ENCODE measurements around the gene SAMD8.
A peak's percentile ranks its signal among the peaks of the same experiment; 100 is the strongest.

Gene SAMD8

GRCh38 chr10:75209921-75210281 is 98.4 kb downstream of the SAMD8 start:
- Histone ChIP-seq H3K4ac (ENCODE audit: low read length) (peak overlapping the region; percentile 26), H3K4me3 (ENCODE audit: low read length in 2 of 2) (peak overlapping the region; percentile 79 to 90), H3K27me3 (ENCODE audit: control insufficient read depth in 3 of 3, insufficient read depth in 3 of 3, low read depth in 1 of 3, low read length in 3 of 3) (no peaks in the 10 kb centered on the region), H3K27ac (replicated peaks; ENCODE audit: low read length) (peak overlapping the region; percentile 76), H2AK5ac (ENCODE audit: low read depth, low read length) (peak overlapping the region; percentile 98), H2AFZ (ENCODE audit: low read length) (peak overlapping the region; percentile 96), H2BK12ac (ENCODE audit: low read length) (peak overlapping the region; percentile 93), H4K8ac (ENCODE audit: low read depth, low read length) (peak overlapping the region; percentile 98), H2BK15ac (ENCODE audit: low read length) (peak overlapping the region; percentile 72), H2BK5ac (ENCODE audit: low read length) (peak overlapping the region; percentile 95), H3K14ac (ENCODE audit: low read length) (peak overlapping the region; percentile 99), H3K36me3 (replicated peaks in 1 of 2; ENCODE audit: control insufficient read depth in 2 of 2, insufficient read depth in 2 of 2, low read length in 2 of 2) (peaks cover 3 to 31% of the 10 kb centered on the region in 2 donors), H3K9me3 (replicated peaks in 1 of 2; ENCODE audit: control insufficient read depth in 2 of 2, insufficient read depth in 1 of 2, low read depth in 1 of 2, low read length in 2 of 2) (no peaks in the 10 kb centered on the region), H3K18ac (ENCODE audit: low read length) (peak overlapping the region; percentile 100), H2BK120ac (ENCODE audit: low read depth, low read length) (peak overlapping the region; percentile 95), H3K23ac (ENCODE audit: low read depth, low read length, poor library complexity) (peak overlapping the region; percentile 99), H3K4me1 (ENCODE audit: control insufficient read depth in 2 of 2, insufficient read depth in 1 of 2, low read depth in 1 of 2, low read length in 2 of 2) (peaks cover 7 to 10% of the 10 kb centered on the region in 2 donors), H3K79me1 (ENCODE audit: low read depth, low read length) (peaks cover 7% of the 10 kb centered on the region), H3K9ac (ENCODE audit: low read depth, low read length, poor library complexity) (peak overlapping the region; percentile 99), H3K4me2 (ENCODE audit: insufficient read depth, low read length, poor library complexity, severe bottlenecking) (peak overlapping the region; percentile 95), H4K91ac (ENCODE audit: low read depth, low read length, poor library complexity) (peak overlapping the region; percentile 96)
- no peak for DNase-seq (ENCODE audit: low spot score)
- no CpG with 5 or more reads among the region's 19 CpGs for WGBS, 2 donors (ENCODE audit: extremely low coverage in 2 of 2, insufficient read length in 2 of 2, insufficient replicate concordance in 1 of 2)

GRCh38 chr10:75210282-75211006 is 99.0 kb downstream of the SAMD8 start, which contains the start of gene VDAC2:
Gene VDAC2 (plus strand): TSS chr10:75210796. CDS start chr10:75211159, 363 bp downstream.
- Histone ChIP-seq H3K4me1 (ENCODE audit: control insufficient read depth in 2 of 2, insufficient read depth in 1 of 2, low read depth in 1 of 2, low read length in 2 of 2) (peaks cover 7 to 10% of the 10 kb centered on the region in 2 donors), H3K27me3 (ENCODE audit: control insufficient read depth in 3 of 3, insufficient read depth in 3 of 3, low read depth in 1 of 3, low read length in 3 of 3) (no peaks in the 10 kb centered on the region), H3K27ac (replicated peaks; ENCODE audit: low read length) (peak within 1 kb of the TSS; percentile 97), H2AK5ac (ENCODE audit: low read depth, low read length) (peak within 1 kb of the TSS; percentile 98), H3K14ac (ENCODE audit: low read length) (peak within 1 kb of the TSS; percentile 100), H4K91ac (ENCODE audit: low read depth, low read length, poor library complexity) (peak within 1 kb of the TSS; percentile 97), H3K4me3 (ENCODE audit: low read length in 2 of 2) (peak within 1 kb of the TSS; percentile 79 to 100), H3K23ac (ENCODE audit: low read depth, low read length, poor library complexity) (peak within 1 kb of the TSS; percentile 99), H3K4ac (ENCODE audit: low read length) (peak within 1 kb of the TSS; percentile 96), H2BK5ac (ENCODE audit: low read length) (peak within 1 kb of the TSS; percentile 95), H3K79me1 (ENCODE audit: low read depth, low read length) (peaks cover 7% of the 10 kb centered on the region), H4K8ac (ENCODE audit: low read depth, low read length) (peak within 1 kb of the TSS; percentile 99), H2BK12ac (ENCODE audit: low read length) (peak within 1 kb of the TSS; percentile 93), H2AFZ (ENCODE audit: low read length) (peak within 1 kb of the TSS; percentile 96), H3K4me2 (ENCODE audit: insufficient read depth, low read length, poor library complexity, severe bottlenecking) (peak within 1 kb of the TSS; percentile 95), H3K36me3 (replicated peaks in 1 of 2; ENCODE audit: control insufficient read depth in 2 of 2, insufficient read depth in 2 of 2, low read length in 2 of 2) (peaks cover 4 to 37% of the 10 kb centered on the region in 2 donors), H3K9me3 (replicated peaks in 1 of 2; ENCODE audit: control insufficient read depth in 2 of 2, insufficient read depth in 1 of 2, low read depth in 1 of 2, low read length in 2 of 2) (no peaks in the 10 kb centered on the region), H2BK120ac (ENCODE audit: low read depth, low read length) (peak within 1 kb of the TSS; percentile 95), H3K18ac (ENCODE audit: low read length) (peak within 1 kb of the TSS; percentile 100), H2BK15ac (ENCODE audit: low read length) (peak within 1 kb of the TSS; percentile 91), H3K9ac (ENCODE audit: low read depth, low read length, poor library complexity) (peak within 1 kb of the TSS; percentile 99)
- WGBS, 2 donors (ENCODE audit: extremely low coverage in 2 of 2, insufficient read length in 2 of 2, insufficient replicate concordance in 1 of 2): no CpG with 5 or more reads among the region's 80 CpGs
- DNase-seq (ENCODE audit: low spot score): peak; percentile 89

GRCh38 chr10:75211007-75211691 is 99.7 kb downstream of the SAMD8 start:
- Histone ChIP-seq H3K9ac (ENCODE audit: low read depth, low read length, poor library complexity) (peak overlapping the region; percentile 99), H2AK5ac (ENCODE audit: low read depth, low read length) (no peak overlapping the region), H2BK15ac (ENCODE audit: low read length) (no peak overlapping the region), H2AFZ (ENCODE audit: low read length) (peak overlapping the region; percentile 96), H3K4me1 (ENCODE audit: control insufficient read depth in 2 of 2, insufficient read depth in 1 of 2, low read depth in 1 of 2, low read length in 2 of 2) (peaks cover 7 to 10% of the 10 kb centered on the region in 2 donors), H3K14ac (ENCODE audit: low read length) (peak overlapping the region; percentile 95), H4K91ac (ENCODE audit: low read depth, low read length, poor library complexity) (no peak overlapping the region), H2BK5ac (ENCODE audit: low read length) (peak overlapping the region; percentile 95), H3K4ac (ENCODE audit: low read length) (peak overlapping the region; percentile 96), H3K36me3 (replicated peaks in 1 of 2; ENCODE audit: control insufficient read depth in 2 of 2, insufficient read depth in 2 of 2, low read length in 2 of 2) (peaks cover 4 to 44% of the 10 kb centered on the region in 2 donors), H3K4me3 (ENCODE audit: low read length in 2 of 2) (peak overlapping the region; percentile 79 to 100), H3K79me1 (ENCODE audit: low read depth, low read length) (peaks cover 7% of the 10 kb centered on the region), H3K27me3 (ENCODE audit: control insufficient read depth in 3 of 3, insufficient read depth in 3 of 3, low read depth in 1 of 3, low read length in 3 of 3) (no peaks in the 10 kb centered on the region), H3K9me3 (replicated peaks in 1 of 2; ENCODE audit: control insufficient read depth in 2 of 2, insufficient read depth in 1 of 2, low read depth in 1 of 2, low read length in 2 of 2) (no peaks in the 10 kb centered on the region), H3K23ac (ENCODE audit: low read depth, low read length, poor library complexity) (peak overlapping the region; percentile 99), H3K18ac (ENCODE audit: low read length) (peak overlapping the region; percentile 100), H2BK120ac (ENCODE audit: low read depth, low read length) (peak overlapping the region; percentile 95), H4K8ac (ENCODE audit: low read depth, low read length) (peak overlapping the region; percentile 32), H3K4me2 (ENCODE audit: insufficient read depth, low read length, poor library complexity, severe bottlenecking) (peak overlapping the region; percentile 79), H3K27ac (replicated peaks; ENCODE audit: low read length) (peak overlapping the region; percentile 97), H2BK12ac (ENCODE audit: low read length) (no peak overlapping the region)
- DNase-seq (ENCODE audit: low spot score): no peak
- no CpG with 5 or more reads among the region's 38 CpGs for WGBS, 2 donors (ENCODE audit: extremely low coverage in 2 of 2, insufficient read length in 2 of 2, insufficient replicate concordance in 1 of 2)

- Histone ChIP-seq H2BK15ac (ENCODE audit: low read length) (no peak overlapping the region), H2AFZ (ENCODE audit: low read length) (no peak overlapping the region), H3K4me1 (ENCODE audit: control insufficient read depth in 2 of 2, insufficient read depth in 1 of 2, low read depth in 1 of 2, low read length in 2 of 2) (peaks cover 7 to 10% of the 10 kb centered on the region in 2 donors), H2BK120ac (ENCODE audit: low read depth, low read length) (no peak overlapping the region), H3K36me3 (replicated peaks in 1 of 2; ENCODE audit: control insufficient read depth in 2 of 2, insufficient read depth in 2 of 2, low read length in 2 of 2) (peaks cover 11 to 56% of the 10 kb centered on the region in 2 donors), H4K8ac (ENCODE audit: low read depth, low read length) (no peak overlapping the region), H3K4me2 (ENCODE audit: insufficient read depth, low read length, poor library complexity, severe bottlenecking) (no peak overlapping the region), H4K91ac (ENCODE audit: low read depth, low read length, poor library complexity) (no peak overlapping the region), H2BK5ac (ENCODE audit: low read length) (no peak overlapping the region), H3K79me1 (ENCODE audit: low read depth, low read length) (peaks cover 7% of the 10 kb centered on the region), H3K9me3 (replicated peaks in 1 of 2; ENCODE audit: control insufficient read depth in 2 of 2, insufficient read depth in 1 of 2, low read depth in 1 of 2, low read length in 2 of 2) (no peaks in the 10 kb centered on the region), H2BK12ac (ENCODE audit: low read length) (no peak overlapping the region), H3K9ac (ENCODE audit: low read depth, low read length, poor library complexity) (no peak overlapping the region), H3K27ac (replicated peaks; ENCODE audit: low read length) (no peak overlapping the region), H3K18ac (ENCODE audit: low read length) (no peak overlapping the region), H3K4ac (ENCODE audit: low read length) (no peak overlapping the region), H3K23ac (ENCODE audit: low read depth, low read length, poor library complexity) (no peak overlapping the region), H3K14ac (ENCODE audit: low read length) (no peak overlapping the region), H3K27me3 (ENCODE audit: control insufficient read depth in 3 of 3, insufficient read depth in 3 of 3, low read depth in 1 of 3, low read length in 3 of 3) (no peaks in the 10 kb centered on the region), H3K4me3 (ENCODE audit: low read length in 2 of 2) (peak overlapping the region in 1 of 2 donors; percentile 79), H2AK5ac (ENCODE audit: low read depth, low read length) (no peak overlapping the region)
- no CpG with 5 or more reads among the region's 6 CpGs for WGBS, 2 donors (ENCODE audit: extremely low coverage in 2 of 2, insufficient read length in 2 of 2, insufficient replicate concordance in 1 of 2)
- DNase-seq (ENCODE audit: low spot score): no peak
Observed at GRCh38 chr10:75212343-75212742, 100.9 kb downstream of the SAMD8 start.
